K562 (cell line): ENCODE results near the gene LMCD1. TPM values are rescaled to one million over a fixed set of nuclear protein-coding genes. Genes with fewer than 3 reads are reported as not detected.

Experiments
- ATAC-seq: fragments of 200-7000 bp; cut with Tn5 transposase; 3 replicates; pipeline ENCODE4 v1.9.1; 2020; ENCODE audit warnings: moderate library complexity
- BruUV-seq: library from RNA; stranded (reverse); fragments of 400-500 nt; replicated peaks from 2 replicates; lab custom pipeline; 2021; lab: Mats Ljungman, UMichigan
- CTCF ChIA-PET: fragments of 300-600 bp; formaldehyde crosslinking; extraction: SDS; loops from one replicate; lab custom pipeline; 2021; ENCODE audit warnings: low intra/inter-chr PET ratio; lab: Yijun Ruan, JAX
- POLR2A ChIA-PET: fragments of 300-600, 350-650 bp; sonication (Branson Sonifier 250); formaldehyde crosslinking; extraction: SDS; loops from one replicate; lab custom pipeline; 2021; ENCODE audit warnings: antibody characterized with exemption, inconsistent platforms; lab: Yijun Ruan, JAX
- DNase-seq, 4 experiments: peaks; one replicate each; pipeline versions ENCODE4 v3.0.0 to v3.0.0-alpha.2; 2011 to 2018; ENCODE audit warnings: low spot score in 3 of 4, mixed read lengths in 3 of 4; ENCODE audit errors: extremely low read depth in 1 of 4
- FAIRE-seq: peaks from 2 replicates; lab custom pipeline; 2011; peaks lifted over from hg19 to GRCh38; lab: Jason Lieb, UNC
- H2AFZ ChIP-seq: 2 replicates; pipeline ENCODE4 v1.6.0; 2011; ENCODE audit warnings: low read depth, low read length, control low read depth, inconsistent platforms
- H3K27ac ChIP-seq: fragments of 200-600 bp; 3 replicates; pipeline ENCODE4 v1.8.0; 2011; ENCODE audit warnings: low read depth, mild to moderate bottlenecking, control low read depth, inconsistent platforms, low read length, moderate library complexity, mixed read lengths; ENCODE audit errors: extremely low read depth
- H3K27me3 ChIP-seq, 2 experiments: fragments of 300-600 bp in 1 of 2; 2 replicates in 1 of 2; 3 replicates in 1 of 2; pipeline versions ENCODE4 v1.6.0 to v1.8.0; 2011; ENCODE audit warnings: inconsistent platforms in 2 of 2, low read length in 2 of 2, mild to moderate bottlenecking in 1 of 2, mixed read lengths in 1 of 2, moderate library complexity in 1 of 2; ENCODE audit not compliant: control insufficient read depth in 2 of 2, insufficient read depth in 2 of 2
- H3K36me3 ChIP-seq: fragments of 300-600 bp; 3 replicates; pipeline ENCODE4 v1.8.0; 2011; ENCODE audit warnings: mild to moderate bottlenecking, low read length, inconsistent platforms; ENCODE audit not compliant: control insufficient read depth, insufficient read depth
- H3K4me1 ChIP-seq, 2 experiments: fragments of 200-600 bp in 1 of 2; replicated peaks in 1 of 2; 2 replicates in 1 of 2; 3 replicates in 1 of 2; pipeline versions ENCODE4 v1.5.1 to v1.8.0; 2011; ENCODE audit warnings: inconsistent platforms in 2 of 2, low read length in 2 of 2, mild to moderate bottlenecking in 1 of 2, mixed read lengths in 1 of 2, moderate library complexity in 1 of 2; ENCODE audit not compliant: control insufficient read depth in 2 of 2, insufficient read depth in 2 of 2
- H3K4me2 ChIP-seq: 2 replicates; pipeline ENCODE4 v1.6.1; 2011; ENCODE audit warnings: low read length, control low read depth, inconsistent platforms, mixed read lengths; ENCODE audit not compliant: insufficient read depth
- H3K4me3 ChIP-seq: fragments of 200-600 bp; sonication (generic), shearing (Covaris generic); 2 replicates; pipeline ENCODE4 v1.5.1; 2016; ENCODE audit warnings: control low read depth, inconsistent platforms
- H3K79me2 ChIP-seq: fragments of 200-600 bp; 3 replicates; pipeline ENCODE4 v1.8.0; 2011; ENCODE audit warnings: low read length, inconsistent platforms; ENCODE audit not compliant: control insufficient read depth, insufficient read depth
- H3K9ac ChIP-seq, 2 experiments: 2 replicates each; pipeline versions ENCODE4 v1.6.0 to v1.6.1; 2011; ENCODE audit warnings: low read depth in 2 of 2, low read length in 2 of 2, control low read depth in 1 of 2, inconsistent platforms in 1 of 2, mild to moderate bottlenecking in 1 of 2, mixed read lengths in 1 of 2; ENCODE audit not compliant: insufficient read depth in 1 of 2
- H3K9me1 ChIP-seq: one replicate; pipeline ENCODE4 v1.6.0; 2011; ENCODE audit warnings: inconsistent platforms, mild to moderate bottlenecking, low read length, moderate library complexity; ENCODE audit not compliant: control insufficient read depth, insufficient read depth
- H3K9me3 ChIP-seq: replicated peaks from 2 replicates; pipeline ENCODE4 v1.5.1; 2011; ENCODE audit warnings: low read depth, low read length, inconsistent platforms; ENCODE audit not compliant: control insufficient read depth, insufficient read depth
- H4K20me1 ChIP-seq: replicated peaks from 2 replicates; pipeline ENCODE4 v1.6.1; 2011; ENCODE audit warnings: low read length, inconsistent platforms, mixed read lengths; ENCODE audit not compliant: control insufficient read depth, insufficient read depth
- SIN3B ChIP-seq: fragments of 450-650 bp; IDR thresholded peaks from 2 replicates; pipeline ENCODE4 v1.6.1; 2017; ENCODE audit warnings: low read depth, mild to moderate bottlenecking, moderate library complexity
- SPI1 ChIP-seq: IDR thresholded peaks from 2 replicates; pipeline ENCODE4 v1.6.1; 2011; ENCODE audit warnings: low read depth, low read length, control low read depth, borderline replicate concordance
- SREBF1 ChIP-seq: fragments of 150-350 bp; IDR thresholded peaks from 2 replicates; pipeline ENCODE4 v1.6.1; 2014; ENCODE audit warnings: antibody characterized with exemption, low read depth, low read length, borderline replicate concordance
- TOE1 ChIP-seq, 2 experiments: fragments of 450-650 bp in 1 of 2; sonication (generic) in 1 of 2; formaldehyde crosslinking in 1 of 2; IDR thresholded peaks; 2 replicates each; pipeline versions ENCODE4 v1.7.1 to v1.8.0; 2016 to 2022; ENCODE audit warnings: borderline replicate concordance in 2 of 2, mild to moderate bottlenecking in 2 of 2, antibody characterized with exemption in 1 of 2, inconsistent platforms in 1 of 2, low read depth in 1 of 2, missing genetic modification reagents in 1 of 2, moderate library complexity in 1 of 2
- WGBS: fragments of 100-300 bp; shearing (Covaris generic); methylation state at CpG from one replicate; pipeline ENCODE4 v1.1.6; 2016; ENCODE audit warnings: low coverage, mixed read lengths; ENCODE audit not compliant: insufficient coverage; ENCODE audit errors: missing lambda C conversion rate; 5-methylcytosine and 5-hydroxymethylcytosine counted together
- in situ Hi-C: fragments of 300-500 bp; cut with MboI; formaldehyde crosslinking; loops from 4 replicates; pipeline ENCODE4 v1.15.0; 2018; ENCODE audit warnings: inconsistent platforms, mixed read lengths
- intact Hi-C: fragments of 100-400 bp; cut with micrococcal nuclease; formaldehyde crosslinking; loops from 2 replicates; pipeline ENCODE4 v1.14.2; 2022
- polyA plus RNA-seq, 8 experiments: library from polyadenylated mRNA; depleted of rRNA in 4 of 8; stranded (reverse) in 5 of 8; unstranded in 3 of 8; fragments of >200 nt; fragmentation: Nextera tagmentation in 2 of 8; fragmentation: Illumina TruSeq in 1 of 8; extraction: Ambion mirVana in 2 of 8; extraction: Trizol in 1 of 8; gene quantifications; 2 replicates each; pipeline versions ENCODE4 v1.2.1 to v1.2.3, GENCODE V29; 2011 to 2014; ENCODE audit warnings: inconsistent platforms in 1 of 8, missing spikeins in 1 of 8
- total RNA-seq, 7 experiments: library from RNA; depleted of rRNA in 6 of 7; stranded (reverse); fragments of >200 nt in 6 of 7; fragmentation: Illumina TruSeq in 2 of 7; extraction: Trizol in 2 of 7; gene quantifications; 2 replicates each; pipeline versions ENCODE4 v1.2.1 to v1.2.3, GENCODE V29; 2011 to 2021; ENCODE audit warnings: low replicate concordance in 1 of 7
- TF ChIP-seq, protein P1 (sequence below): fragments of 450-650 bp; formaldehyde crosslinking; IDR thresholded peaks from 2 replicates; pipeline ENCODE4 v1.4.0; 2020; ENCODE audit warnings: mild to moderate bottlenecking, moderate library complexity
- TF ChIP-seq, protein P2 (sequence below): sonication (generic); formaldehyde crosslinking; IDR thresholded peaks from 2 replicates; pipeline ENCODE4 v1.8.1; 2023; ENCODE audit warnings: missing genetic modification reagents, mild to moderate bottlenecking, borderline replicate concordance

The LMCD1 gene
- total and polyA plus RNA-seq, 9 of the 15 experiments (the other 6 are each of a cell fraction or from before 2014, with no cell fraction given): 0.60 TPM; not detected in 8

DNA sequence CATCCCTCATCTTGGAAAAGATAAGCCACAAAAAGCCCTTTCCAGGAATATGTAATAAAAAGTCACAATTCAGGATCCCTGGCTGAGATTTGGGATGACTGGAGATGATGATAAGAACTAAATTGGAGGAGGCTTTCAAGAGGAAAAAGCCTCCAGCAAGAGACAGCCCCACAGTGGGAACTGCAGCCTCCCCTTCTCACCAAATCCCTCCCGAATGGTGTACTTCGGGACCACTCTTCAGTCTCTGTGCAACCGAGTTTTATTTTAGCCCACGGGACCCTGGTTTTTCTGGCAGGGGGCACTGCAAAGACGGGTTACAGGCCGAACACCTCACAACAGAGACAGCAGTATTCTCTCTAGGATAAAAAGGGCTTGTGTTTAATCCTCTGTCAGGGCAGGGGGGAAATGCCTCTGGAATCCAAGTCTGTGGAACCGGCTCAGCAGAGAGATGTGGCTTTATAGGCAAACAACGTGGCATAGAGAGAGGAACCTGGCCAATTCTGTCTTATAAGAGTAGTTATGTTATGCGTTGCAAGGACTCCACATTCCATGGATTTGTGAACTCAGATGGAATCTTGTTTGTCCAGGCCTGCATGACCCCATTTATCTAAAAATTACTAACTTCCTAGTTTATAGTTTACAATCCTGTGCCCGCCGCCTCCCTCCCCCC lies 1.2 kb upstream of the LMCD1 start:
- Histone ChIP-seq H3K4me1 (peaks cover 0 to 7% of the 10 kb centered on the region in 2 experiments; a peak in 2 of 5 replicates), H3K4me2 (no peak overlapping the region), H4K20me1 (no peaks in the 10 kb centered on the region), H3K9ac (no peak overlapping the region), H3K27me3 (0 out of 5 replicates have a peak, but pooled peaks cover 0 to 5% of the 10 kb centered on the region in 2 experiments), H3K9me3 (no peaks in the 10 kb centered on the region), H3K27ac (no peak overlapping the region), H3K4me3 (no peak overlapping the region), H3K79me2 (no peaks in the 10 kb centered on the region), H3K36me3 (no peaks in the 10 kb centered on the region), H3K9me1 (no peaks in the 10 kb centered on the region), H2AFZ (no peak overlapping the region)
- in situ Hi-C loops: no loop called here
- FAIRE-seq (no peak), DNase-seq (no peak), ATAC-seq (no peak)
- BruUV-seq: no TSS peak
- intact Hi-C loops: no loop called here
- POLR2A ChIA-PET: interaction anchor here (0.6 kb wide), 2 partner anchors 246 to 276 kb away, joined by 3 read pairs; no protein-coding TSS in a partner anchor
- under 1% methylated on average over 9 of the region's 11 CpGs for WGBS
- no peak for TF ChIP-seq SIN3B
- no peak for TF ChIP-seq SPI1
- TF ChIP-seq, protein P1, sequence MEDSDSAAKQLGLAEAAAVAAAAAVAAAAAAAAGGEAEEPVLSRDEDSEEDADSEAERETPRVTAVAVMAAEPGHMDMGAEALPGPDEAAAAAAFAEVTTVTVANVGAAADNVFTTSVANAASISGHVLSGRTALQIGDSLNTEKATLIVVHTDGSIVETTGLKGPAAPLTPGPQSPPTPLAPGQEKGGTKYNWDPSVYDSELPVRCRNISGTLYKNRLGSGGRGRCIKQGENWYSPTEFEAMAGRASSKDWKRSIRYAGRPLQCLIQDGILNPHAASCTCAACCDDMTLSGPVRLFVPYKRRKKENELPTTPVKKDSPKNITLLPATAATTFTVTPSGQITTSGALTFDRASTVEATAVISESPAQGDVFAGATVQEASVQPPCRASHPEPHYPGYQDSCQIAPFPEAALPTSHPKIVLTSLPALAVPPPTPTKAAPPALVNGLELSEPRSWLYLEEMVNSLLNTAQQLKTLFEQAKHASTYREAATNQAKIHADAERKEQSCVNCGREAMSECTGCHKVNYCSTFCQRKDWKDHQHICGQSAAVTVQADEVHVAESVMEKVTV: no peak
- no peak for TF ChIP-seq TOE1 (IDR thresholded peaks at IDR 0.05; ENCODE audit: borderline replicate concordance)
- TF ChIP-seq TOE1 (CRISPR knock-in tag; IDR thresholded peaks at IDR 0.05; ENCODE audit: borderline replicate concordance, low read depth): no peak
- TF ChIP-seq, protein P2, sequence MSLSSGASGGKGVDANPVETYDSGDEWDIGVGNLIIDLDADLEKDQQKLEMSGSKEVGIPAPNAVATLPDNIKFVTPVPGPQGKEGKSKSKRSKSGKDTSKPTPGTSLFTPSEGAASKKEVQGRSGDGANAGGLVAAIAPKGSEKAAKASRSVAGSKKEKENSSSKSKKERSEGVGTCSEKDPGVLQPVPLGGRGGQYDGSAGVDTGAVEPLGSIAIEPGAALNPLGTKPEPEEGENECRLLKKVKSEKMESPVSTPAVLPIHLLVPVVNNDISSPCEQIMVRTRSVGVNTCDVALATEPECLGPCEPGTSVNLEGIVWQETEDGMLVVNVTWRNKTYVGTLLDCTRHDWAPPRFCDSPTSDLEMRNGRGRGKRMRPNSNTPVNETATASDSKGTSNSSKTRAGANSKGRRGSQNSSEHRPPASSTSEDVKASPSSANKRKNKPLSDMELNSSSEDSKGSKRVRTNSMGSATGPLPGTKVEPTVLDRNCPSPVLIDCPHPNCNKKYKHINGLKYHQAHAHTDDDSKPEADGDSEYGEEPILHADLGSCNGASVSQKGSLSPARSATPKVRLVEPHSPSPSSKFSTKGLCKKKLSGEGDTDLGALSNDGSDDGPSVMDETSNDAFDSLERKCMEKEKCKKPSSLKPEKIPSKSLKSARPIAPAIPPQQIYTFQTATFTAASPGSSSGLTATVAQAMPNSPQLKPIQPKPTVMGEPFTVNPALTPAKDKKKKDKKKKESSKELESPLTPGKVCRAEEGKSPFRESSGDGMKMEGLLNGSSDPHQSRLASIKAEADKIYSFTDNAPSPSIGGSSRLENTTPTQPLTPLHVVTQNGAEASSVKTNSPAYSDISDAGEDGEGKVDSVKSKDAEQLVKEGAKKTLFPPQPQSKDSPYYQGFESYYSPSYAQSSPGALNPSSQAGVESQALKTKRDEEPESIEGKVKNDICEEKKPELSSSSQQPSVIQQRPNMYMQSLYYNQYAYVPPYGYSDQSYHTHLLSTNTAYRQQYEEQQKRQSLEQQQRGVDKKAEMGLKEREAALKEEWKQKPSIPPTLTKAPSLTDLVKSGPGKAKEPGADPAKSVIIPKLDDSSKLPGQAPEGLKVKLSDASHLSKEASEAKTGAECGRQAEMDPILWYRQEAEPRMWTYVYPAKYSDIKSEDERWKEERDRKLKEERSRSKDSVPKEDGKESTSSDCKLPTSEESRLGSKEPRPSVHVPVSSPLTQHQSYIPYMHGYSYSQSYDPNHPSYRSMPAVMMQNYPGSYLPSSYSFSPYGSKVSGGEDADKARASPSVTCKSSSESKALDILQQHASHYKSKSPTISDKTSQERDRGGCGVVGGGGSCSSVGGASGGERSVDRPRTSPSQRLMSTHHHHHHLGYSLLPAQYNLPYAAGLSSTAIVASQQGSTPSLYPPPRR: no peak
- no peak for TF ChIP-seq SREBF1
- CTCF ChIA-PET: no interaction called here
